HPDE6-E6E7 (cell line): ENCODE measurements around the gene OTX1.
"Not testable (repeated sequence)": the region's sequence is repeated elsewhere in the genome, so short reads cannot be mapped to it uniquely, and the experiment has no call there.

Experiments
- DNase-seq: peaks from one replicate; pipeline ENCODE4 v3.0.0; 2011; ENCODE audit warnings: missing footprints; ENCODE audit errors: extremely low spot score

The OTX1 gene

DNA sequence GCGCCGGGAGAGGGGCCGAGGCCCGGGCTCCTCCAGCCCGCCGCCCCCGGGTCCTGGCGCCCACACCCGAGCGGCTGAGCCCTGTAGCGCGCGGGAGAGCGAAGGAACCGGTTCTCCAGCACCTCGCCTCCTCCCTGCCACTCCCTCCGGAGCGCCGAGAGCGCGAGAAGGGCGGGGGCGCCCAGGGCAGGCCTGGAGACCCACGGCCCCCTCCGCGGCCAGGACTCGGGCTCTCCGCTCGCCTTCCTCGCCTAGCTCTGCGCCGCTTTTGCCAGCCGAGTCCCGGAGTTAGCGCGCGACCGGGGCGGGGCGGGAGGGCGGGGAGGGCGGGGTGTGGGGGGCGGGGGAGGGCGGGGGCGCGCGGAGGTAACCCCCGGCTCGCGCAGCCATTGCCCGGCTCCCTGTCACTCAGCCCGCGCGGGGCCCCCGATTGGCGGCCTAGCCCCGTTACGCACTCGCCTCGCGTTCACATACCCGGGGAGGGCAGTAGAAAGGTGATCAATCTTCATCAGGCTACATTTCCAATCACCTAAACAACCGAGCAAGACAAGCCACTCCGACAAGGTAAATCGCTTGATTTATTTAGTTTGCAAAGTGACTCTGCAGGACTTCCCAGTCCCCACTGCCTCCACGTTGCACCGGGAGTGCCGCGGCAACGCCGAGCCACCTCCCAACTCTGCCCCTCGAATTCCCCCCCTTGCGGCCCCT, at the start of gene OTX1:
OTX1 (plus strand) TSS at position 497 of the 708 bp plus-strand sequence. CDS start 2,161 bp downstream, outside the sequence.
- peak; percentile 96 for DNase-seq

DNA sequence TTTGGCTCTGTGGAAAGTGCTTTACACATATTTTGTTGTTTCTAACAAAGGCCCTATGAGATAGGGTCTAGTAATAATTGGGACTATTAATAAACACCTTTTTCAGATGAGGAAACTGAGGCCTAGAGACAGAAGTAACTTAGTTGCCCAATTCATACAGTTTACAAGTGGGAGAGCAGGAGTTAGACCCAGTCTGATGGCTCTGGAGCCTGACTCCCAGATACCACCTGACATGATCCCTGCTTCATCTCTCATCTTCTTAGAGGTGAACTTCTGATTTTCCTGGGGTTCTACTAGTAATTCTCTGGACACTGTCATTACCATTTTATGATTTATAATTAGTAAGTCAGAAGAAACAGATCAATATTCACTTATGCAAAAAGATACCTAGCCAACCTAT, 49.1 kb upstream of the OTX1 start:
- DNase-seq, result no peak

DNA sequence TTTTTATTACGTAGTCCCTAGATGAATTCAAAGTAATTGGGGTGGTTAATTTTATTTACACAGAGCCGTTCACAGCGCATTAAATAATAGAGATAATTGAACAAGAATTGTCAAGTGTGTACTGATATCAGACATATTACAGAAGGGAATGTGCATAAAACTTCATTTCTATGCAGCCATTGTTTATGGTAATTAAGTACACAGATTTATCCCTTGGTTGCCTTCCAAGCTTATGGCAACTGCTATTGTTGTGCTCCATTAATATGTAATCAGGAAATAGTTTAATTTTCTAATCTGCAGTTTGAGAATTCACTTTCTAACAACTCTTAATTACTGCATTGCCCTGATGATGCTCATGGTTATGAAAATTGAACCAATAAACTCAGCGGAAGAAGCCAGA, 47.3 kb upstream of the OTX1 start:
- no peak for DNase-seq

DNA sequence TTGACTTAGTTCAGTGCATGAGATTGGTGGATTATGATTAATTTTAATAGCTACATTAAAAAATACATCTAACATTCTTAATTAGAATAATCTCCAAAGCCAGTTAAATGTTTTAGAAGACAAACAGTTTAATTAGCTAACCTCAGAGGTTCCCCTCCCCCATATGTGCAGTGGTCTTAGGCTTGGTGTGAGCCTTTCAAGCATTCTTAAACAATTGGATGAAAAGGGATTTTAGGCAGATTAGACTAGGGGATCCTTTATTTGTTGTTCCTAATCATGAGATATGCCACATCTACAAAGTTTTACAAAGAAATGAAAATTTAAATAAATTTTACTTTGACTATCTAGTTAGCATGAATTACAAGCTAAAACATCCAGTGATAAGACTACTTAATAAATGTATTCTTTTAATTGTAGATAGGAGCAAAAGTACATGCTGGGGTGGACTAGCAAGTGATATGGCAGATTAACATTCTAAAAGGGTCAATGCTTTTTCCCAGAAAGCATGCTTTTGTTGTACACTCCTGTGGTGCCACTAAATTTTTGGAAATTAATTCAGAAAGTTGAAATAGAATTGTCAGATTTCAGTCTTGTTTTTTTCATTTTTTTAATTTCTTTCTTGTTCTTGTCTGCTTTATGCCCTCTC, 42.7 kb upstream of the OTX1 start:
- DNase-seq, result no peak

DNA sequence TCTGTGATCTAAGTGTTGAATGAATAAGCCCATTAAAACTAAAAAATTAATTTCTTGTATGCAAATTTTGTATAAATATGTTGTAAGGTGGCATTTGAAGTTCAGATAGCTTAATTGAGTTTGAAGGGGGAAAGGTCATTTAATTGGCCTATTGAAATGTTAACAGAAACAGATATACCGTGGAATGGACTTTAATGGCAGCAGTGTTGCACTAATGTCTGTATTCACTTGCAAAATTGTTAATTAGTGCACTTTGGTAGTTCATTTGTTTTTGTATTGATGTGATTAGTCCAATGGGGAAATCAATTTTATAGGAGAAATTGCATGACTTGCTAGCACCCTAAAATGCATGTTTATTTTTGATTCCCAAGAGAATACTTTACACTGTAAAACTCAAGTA, 41.8 kb upstream of the OTX1 start:
- no peak for DNase-seq

DNA sequence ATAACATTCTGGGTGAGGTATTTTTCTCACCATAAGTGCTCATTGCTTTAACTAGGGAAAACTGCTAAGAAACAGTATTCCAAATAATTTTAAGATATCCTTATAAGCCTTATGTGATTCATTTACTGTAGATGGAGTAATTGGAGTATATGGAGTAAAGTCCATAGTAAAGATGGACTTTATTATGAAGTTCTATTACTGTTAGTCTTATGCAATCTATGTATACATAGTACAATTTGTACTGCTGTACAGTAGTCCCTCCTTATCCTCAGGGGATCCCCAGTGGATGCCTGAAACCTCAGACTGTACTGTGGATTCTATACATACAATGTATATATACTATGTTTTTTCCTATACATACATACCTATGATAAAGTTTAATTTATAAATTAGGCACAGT, 41.1 kb upstream of the OTX1 start:
- no peak for DNase-seq

DNA sequence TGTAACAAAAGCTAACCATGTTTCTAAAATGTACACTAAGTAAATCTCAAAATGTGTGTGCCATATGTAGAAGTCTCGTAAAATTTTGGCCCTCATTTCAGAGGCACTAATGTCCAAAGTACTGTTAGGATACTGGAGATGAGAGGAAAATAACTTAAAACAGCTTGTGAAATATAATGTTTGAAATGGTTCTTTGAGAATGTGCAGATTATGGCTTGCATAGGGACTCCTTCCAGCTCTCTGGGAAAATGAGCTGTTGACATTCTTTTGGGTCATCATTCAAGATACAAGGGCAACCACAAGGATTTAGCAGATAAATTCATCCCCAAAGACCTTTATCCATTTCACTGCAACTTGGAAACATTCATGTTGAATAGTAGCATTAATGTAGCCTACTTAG, 38.1 kb upstream of the OTX1 start:
- DNase-seq, result no peak

DNA sequence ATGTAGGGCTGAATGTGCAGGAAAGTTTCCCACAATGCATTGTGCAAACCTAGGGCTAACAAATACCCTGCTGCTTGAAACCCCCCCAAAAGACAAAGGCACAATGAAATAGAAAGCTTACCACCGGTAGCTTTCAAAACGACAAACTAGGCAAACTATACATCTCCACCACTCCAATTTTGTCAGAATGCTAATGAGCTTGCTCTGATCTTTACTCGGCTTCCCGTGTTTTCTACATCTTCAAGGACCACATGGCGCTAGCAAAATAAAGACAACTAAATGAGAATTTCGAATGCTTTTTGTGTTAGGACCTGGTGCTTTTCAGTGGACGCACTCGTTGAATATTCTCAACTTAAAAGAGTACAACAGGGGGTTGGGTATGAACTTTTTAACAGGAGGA, 37.2 kb upstream of the OTX1 start:
- no peak for DNase-seq

DNA sequence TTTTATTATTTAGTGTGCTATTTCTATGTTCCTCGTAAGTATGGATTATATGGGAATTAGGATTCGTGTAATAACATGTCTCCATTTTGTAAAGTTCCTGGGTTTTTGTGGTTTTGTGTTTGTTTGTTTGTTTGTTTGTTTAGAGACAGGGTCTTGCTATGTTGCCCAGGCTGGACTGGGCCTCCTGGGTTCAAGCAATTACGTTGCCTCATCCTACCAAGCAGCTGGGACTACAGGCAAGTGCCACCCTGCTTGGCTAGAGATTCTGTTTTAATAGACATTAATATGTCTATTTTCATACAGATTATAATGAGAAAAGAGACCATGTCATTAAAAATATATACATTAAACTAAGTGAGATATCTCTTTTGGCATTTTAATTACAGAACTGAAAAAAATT, 35.2 kb upstream of the OTX1 start:
- DNase-seq, result no peak

DNA sequence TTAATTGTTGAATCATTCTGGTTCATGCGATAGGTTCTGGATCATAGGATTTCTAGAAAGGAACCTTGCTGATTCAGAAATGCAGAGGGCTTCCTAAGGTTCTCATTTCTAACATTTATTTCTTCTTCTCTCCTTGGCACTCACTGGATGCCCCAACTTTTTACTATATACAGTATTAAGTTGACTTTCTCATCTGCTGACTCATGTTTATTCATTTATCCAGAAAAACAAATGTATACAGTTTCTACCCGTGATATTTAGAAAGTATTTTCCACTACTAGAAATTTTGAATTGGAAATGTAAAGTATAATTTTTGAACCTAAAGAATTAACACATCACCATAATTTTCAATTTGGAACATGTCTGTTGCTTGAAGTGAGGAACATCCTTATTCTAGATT, 32.2 kb upstream of the OTX1 start:
- no peak for DNase-seq

DNA sequence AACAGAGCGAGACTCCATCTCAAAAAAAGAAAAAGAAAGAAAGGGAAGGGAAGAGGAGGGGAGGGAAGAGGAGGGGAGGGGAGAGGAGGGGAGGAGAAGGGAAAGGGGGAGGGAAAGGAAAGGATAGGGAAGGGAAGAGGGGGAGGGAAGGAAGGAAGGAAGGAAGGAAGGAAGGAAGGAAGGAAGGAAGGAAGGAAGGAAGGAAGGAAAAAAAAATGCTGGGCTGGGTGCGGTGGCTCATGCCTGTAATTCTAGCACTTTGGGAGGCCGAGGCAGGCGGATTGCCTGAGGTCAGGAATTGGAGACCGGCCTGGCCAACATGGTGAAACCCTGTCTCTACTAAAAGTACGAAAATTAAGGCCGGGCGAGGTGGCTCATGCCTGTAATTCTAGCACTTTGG, 30.9 kb upstream of the OTX1 start:
- DNase-seq, result not testable (repeated sequence)

DNA sequence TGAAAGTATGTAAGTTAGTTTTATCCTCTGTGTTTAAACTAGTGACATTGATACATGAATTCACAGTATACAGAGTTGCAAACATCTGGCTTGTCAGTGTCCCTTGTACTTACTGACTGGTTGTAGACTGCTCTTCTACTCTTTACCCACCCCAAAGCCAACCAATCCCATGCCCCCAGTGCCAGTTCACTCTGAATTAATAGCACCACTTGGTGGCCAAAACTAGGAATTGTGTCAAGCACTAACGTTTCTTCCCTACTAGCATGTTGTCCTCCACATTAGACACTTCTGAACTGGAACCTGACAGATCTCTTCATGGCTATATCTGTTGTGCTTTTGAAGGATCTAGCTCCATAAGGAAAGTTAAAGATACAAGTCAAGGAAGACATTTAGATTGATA, 27.2 kb upstream of the OTX1 start:
- DNase-seq, result no peak

DNA sequence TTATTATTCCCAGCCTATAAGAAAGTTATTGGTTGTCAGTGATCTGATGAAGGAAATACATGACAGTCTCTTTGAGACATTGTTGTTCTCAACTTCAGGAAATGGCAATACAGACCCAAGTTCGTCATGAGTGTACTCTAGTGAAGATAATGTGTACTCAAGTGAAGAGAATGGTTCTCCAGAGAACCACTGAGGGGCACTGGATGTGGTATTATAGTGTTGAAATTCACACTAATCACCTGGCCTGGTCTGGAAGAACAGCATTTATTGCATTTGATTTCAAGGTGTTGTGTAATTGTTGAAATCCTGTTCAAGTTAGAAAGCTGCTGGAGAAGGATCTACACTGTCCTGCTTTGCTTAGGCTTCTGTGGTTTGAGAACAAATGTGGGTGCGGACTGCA, 23.4 kb upstream of the OTX1 start:
- no peak for DNase-seq

DNA sequence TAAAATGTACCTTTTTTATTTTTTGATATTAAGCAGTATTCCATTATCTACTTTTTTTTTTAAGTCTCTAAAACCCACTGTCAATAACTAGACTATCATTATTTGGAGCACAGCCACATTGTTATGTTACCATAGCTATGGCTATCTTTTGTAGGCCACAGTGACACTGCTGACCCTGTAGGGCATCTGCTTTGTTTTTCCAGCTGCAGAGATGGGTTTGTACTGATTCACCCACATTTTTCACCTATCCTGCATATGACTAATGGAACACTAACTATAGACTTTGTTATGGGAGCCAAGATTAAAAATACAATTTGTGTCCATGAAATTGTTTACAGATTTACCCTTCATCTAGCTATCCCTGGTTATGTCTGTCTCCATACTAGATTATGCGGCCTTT, 21.6 kb upstream of the OTX1 start:
- no peak for DNase-seq

DNA sequence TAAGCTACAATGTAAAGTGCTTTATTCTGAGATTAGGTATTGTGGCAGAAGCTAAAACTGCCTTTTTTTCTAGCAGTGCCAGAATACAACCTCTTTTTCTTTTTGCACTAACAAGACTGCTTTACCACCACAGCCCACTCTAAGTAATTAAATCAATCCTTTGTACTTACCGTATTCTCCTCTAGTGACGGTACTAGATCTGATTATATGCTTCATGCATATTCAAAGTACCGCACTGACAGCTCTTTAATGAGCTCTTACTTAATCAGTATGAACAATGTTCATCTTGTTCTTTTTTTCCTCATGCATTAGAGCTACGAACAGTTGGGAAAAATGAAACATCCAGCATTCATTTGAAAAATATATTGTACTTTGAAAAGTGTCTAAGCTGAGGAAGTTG, 16.1 kb upstream of the OTX1 start:
- no peak for DNase-seq

DNA sequence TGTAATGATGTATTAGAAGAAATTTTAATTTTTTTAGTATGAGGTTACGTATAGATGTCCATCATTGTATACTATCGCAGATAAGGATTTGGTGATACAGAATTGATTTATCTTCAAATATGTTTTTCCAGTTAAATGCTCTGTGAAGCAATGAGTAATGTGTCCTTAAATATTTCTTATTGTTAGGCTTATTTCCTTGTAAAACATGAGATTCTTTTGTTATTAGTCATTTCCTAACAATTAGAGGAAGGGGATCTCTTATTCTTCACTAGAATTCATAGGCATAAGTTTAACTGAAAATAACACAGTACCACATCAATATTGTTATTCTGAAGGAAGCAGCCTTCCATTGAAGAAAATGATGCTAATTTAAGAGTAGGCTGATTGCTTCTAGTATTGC, 15.5 kb upstream of the OTX1 start:
- no peak for DNase-seq

DNA sequence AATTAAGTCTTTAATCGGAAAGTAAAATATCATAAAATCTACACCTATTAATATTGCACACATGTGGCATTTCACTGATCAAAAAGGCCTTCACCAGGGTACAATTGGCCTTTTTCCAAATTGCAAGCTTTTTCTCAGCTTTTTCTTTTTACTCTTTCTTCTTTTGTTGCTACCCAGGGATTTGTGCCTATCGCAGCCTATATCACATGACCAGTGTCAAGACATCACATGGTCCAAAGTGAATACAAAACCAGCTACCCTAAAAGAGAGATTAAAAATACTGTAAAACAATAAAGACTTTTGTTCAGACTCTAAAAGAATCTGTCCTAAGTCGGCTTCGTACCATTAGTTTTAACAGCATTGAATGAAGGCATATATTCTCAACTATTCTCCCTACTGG, 15.0 kb upstream of the OTX1 start:
- no peak for DNase-seq

DNA sequence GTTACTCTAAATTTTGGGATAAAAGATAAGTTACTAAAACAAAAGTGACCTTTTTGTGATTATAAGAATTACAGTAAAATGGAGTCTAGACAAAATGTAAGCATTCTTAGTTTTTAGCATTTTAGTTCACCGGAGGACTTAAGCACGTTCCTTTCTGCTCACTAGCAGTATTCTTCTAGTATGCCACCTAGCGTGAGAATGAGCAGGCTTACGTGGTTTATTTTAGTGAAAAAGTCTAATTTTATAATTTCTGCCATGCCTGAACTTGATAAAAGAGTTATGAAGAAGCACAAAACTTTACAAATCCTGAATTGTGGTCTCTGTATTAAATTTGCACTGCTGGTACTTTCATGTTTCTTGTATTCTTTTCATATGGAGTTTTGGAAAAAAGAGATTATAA, 12.6 kb upstream of the OTX1 start:
- DNase-seq, result no peak

DNA sequence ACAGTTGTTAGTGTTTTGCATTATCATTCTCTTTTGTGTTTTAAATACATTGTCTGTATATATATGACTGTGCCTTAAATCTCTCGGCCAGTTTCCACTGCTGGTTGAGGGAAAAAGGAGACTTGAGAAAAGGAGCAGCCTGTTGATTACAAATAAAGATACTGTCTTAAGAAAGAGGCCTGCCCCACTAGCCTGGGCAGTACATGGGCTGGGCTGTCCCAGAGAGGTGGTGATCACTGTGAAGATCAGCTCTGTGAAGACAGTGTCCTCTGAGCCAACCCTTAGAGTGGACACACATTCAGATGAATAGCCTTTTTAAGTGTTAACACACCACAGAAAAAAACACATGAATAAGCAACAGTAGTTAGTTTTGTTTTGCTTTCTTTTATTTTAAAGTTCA, 10.0 kb upstream of the OTX1 start:
- DNase-seq, result no peak

DNA sequence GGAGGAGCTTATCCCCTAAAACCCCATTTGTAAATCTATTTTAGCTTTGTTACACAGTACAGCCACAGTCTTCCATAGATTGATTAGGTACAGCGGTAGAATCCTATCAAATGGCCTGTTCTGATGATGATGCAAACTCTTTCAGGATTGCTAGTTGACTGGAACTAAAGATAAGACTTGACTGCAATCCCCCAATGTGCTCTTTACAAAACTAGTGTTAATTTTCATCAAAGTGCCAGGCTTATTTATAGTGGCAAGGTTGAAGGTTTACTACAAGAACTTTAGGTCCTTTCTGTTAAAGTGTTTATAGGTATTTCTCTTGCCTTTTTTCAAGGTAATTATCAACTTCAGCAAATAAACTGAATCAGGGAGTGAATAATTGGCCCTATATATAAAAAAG, 9.0 kb upstream of the OTX1 start:
- no peak for DNase-seq

DNA sequence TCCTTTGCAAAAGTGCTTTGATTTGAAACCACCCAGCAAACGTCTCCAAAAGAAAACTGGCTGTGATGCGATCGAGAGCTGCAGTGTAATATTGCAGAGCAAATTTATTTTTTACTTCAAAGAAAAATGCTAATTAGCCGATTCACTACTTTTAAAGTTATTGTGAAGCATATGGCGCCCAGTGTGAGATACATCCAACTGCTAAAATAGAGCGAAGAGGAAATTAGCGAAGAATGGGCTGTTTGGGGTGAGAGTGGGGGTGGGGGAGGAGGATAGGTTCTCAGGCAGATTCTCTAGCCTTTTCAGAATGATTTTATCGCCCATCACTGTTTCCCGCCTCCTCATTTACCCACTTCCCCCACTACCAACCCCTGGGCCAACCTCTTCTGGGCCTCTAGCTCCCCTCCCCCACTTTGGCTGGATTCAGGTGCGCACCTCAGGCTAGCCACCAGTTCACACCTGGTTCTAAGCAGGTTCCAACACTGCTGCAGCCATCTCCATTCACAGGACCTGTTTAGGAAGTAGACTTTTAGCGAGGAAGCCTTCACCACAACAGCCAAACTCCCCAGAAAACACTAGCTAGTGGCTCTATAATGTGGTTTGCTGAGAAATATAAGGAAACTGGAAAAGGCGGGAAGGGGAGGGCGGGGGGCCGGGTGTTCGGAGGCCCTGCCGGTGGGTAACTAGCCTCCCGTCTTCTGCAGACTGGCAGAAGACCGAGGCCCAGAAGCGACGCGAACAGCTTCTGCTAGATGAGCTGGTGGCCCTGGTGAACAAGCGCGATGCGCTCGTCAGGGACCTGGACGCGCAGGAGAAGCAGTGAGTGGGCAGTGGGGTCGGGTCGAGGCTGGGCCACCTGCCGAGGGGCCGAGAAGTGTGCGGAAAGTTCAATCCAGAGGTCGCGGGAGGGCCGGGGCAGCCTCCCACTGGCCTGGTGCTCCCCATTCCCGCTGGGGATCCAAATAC, 6.0 kb upstream of the OTX1 start:
- DNase-seq, result no peak

DNA sequence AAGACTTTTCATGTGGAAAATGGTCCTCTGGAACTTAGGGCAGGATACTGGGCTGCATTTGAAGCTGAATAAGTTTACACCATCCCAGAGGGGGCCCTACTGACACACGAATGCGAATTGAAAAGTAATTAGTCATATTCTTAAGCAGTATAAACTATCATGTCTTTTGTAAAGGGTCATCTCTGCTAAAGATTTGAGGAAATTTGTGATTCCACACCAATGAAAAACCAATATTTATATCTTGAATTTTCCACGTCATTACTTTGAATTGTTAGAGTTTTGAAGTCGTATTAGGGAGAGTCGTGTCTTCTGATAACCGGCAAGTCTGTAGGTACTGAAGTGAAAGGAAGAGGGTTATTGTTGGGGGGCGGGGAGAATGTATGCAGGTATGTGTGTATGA, 4.1 kb upstream of the OTX1 start:
- DNase-seq, result no peak

DNA sequence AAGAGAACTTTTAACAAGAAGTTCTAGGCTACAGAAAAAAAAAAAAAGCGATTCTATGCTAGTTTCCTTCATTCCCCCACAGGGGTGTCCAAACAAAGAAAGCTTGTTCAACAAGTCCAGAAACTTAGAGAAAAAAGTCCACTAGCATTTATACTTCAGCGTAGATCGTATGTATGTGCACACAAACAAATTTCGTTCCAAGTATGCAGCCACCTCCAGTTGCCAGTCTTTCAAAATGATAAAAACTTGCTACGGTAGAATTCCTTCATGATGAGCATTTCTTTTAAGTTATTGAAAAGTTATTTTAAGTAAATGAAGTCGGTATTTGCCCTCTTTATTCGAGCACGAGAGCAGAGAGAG, 3.7 kb upstream of the OTX1 start:
- DNase-seq, result no peak
